Pancreas (tissue), 10 donors: ENCODE data around the gene PNPLA7. TPM values are rescaled to one million over a fixed set of nuclear protein-coding genes. Genes with fewer than 3 reads are reported as not detected.
"Not testable (repeated sequence)": the region's sequence is repeated elsewhere in the genome, so short reads cannot be mapped to it uniquely, and the experiment has no call there.

Experiments
- ATAC-seq, 4 donors: fragments of 200-7000 bp; cut with Tn5 transposase; one replicate each; pipeline versions ENCODE4 v1.8.0 to v1.9.1; 2020; ENCODE audit warnings: mild to moderate bottlenecking in 4 of 4, moderate library complexity in 4 of 4
- DNase-seq, 6 donors: peaks; one replicate each; pipeline ENCODE4 v3.0.0-alpha.2; 2020
- FAIRE-seq: peaks from 2 replicates; lab custom pipeline; 2012; peaks lifted over from hg19 to GRCh38; lab: Jason Lieb, UNC
- H3K27ac ChIP-seq, 4 donors: fragments of 200-600 bp; sonication (generic); 1 replicate in 3 of 4; 2 replicates in 1 of 4; pipeline versions ENCODE4 v1.5.0 to v1.8.0; 2020
- H3K27me3 ChIP-seq, 4 donors: fragments of 200-600 bp; one replicate each; pipeline ENCODE4 v1.8.0; 2021
- H3K36me3 ChIP-seq, 3 donors: fragments of 200-600 bp; sonication (generic) in 1 of 3; one replicate each; pipeline versions ENCODE4 v1.5.0 to v1.8.0; 2020 to 2021
- H3K4me1 ChIP-seq, 3 donors: fragments of 200-600 bp; one replicate each; pipeline ENCODE4 v1.8.0; 2021
- H3K4me3 ChIP-seq, 4 donors: fragments of 200-600 bp; sonication (generic) in 2 of 4; one replicate each; pipeline versions ENCODE4 v1.5.0 to v1.8.0; 2020 to 2021
- H3K9me3 ChIP-seq, 4 donors: fragments of 200-600 bp; one replicate each; pipeline ENCODE4 v1.8.0; 2021
- CTCF ChIP-seq, 4 donors: fragments of 200-600 bp; sonication (generic) in 3 of 4; IDR thresholded peaks; one replicate each; pipeline versions ENCODE4 v1.5.0 to v1.8.0; 2021; ENCODE audit warnings: antibody characterized with exemption in 4 of 4
- WGBS, 2 donors: extraction: QIAGEN DNeasy Blood & Tissue Kit; methylation state at CpG; one replicate each; pipeline ENCODE4 v1.1.7; 2013; 5-methylcytosine and 5-hydroxymethylcytosine counted together
- intact Hi-C, 3 donors: fragments of 100-400 bp; cut with DNase I; formaldehyde crosslinking; loops; one replicate each; pipeline versions ENCODE4 v1.11.1 to v1.14.2; 2022
- polyA plus RNA-seq, 2 donors: library from polyadenylated mRNA; stranded (reverse); fragments of 200-250 nt; gene quantifications; one replicate each; pipeline ENCODE4 v1.2.3, GENCODE V29; 2013
- total RNA-seq, 6 donors: library from RNA; stranded (reverse); fragmentation: NEBNext Ultra II Directional in 4 of 6; extraction: Animal tissue kit (Norgen Biotek cat#: 25700) in 4 of 6; gene quantifications; one replicate each; pipeline versions ENCODE4 v1.2.1 to v1.2.4, GENCODE V29; 2021 to 2023
- donor health status: healthy with polysubstance abuse.
- donor health status: DM: no; HTN: no; CAD: no; lungs with moderate emphysema.
- donor health status: DM: no; HTN: no; CAD: no.
- donor health status: control.
- donor health status: control.
- donor health status: Bipolar disorder and iron deficiency.
- donor health status: DM: yes; HTN: yes; CAD: no.
- donor health status: DM: no; HTN: no; CAD: no.
- donor health status: DM: no; HTN: no; CAD: no.
- donor health status: DM: yes; HTN: yes; CAD: no.

Gene PNPLA7
- total and polyA plus RNA-seq, 8 donors: 7.1 to 71.8 (median 18.0) TPM

- no peak overlapping the region for H3K27ac ChIP-seq
- no peaks in the 10 kb centered on the region for H3K4me1 ChIP-seq
- no peak overlapping the region for H3K4me3 ChIP-seq
- whole genome bisulfite sequencing, 2 donors: 97% methylated on average over 4 of the region's 4 CpGs
- intact Hi-C loops: no loop called here
- H3K27me3 ChIP-seq: no peaks in the 10 kb centered on the region
- no peak for TF ChIP-seq CTCF (IDR thresholded peaks at IDR 0.05)
- ATAC-seq (no peak), FAIRE-seq (no peak), DNase-seq (no peak)
- peaks cover 0 to 20% (median 0%) of the 10 kb centered on the region in 3 donors for H3K36me3 ChIP-seq
- H3K9me3 ChIP-seq: no peaks in the 10 kb centered on the region
Observed at GRCh38 chr9:137558127-137558526, 7.9 kb upstream of the PNPLA7 start.

DNA sequence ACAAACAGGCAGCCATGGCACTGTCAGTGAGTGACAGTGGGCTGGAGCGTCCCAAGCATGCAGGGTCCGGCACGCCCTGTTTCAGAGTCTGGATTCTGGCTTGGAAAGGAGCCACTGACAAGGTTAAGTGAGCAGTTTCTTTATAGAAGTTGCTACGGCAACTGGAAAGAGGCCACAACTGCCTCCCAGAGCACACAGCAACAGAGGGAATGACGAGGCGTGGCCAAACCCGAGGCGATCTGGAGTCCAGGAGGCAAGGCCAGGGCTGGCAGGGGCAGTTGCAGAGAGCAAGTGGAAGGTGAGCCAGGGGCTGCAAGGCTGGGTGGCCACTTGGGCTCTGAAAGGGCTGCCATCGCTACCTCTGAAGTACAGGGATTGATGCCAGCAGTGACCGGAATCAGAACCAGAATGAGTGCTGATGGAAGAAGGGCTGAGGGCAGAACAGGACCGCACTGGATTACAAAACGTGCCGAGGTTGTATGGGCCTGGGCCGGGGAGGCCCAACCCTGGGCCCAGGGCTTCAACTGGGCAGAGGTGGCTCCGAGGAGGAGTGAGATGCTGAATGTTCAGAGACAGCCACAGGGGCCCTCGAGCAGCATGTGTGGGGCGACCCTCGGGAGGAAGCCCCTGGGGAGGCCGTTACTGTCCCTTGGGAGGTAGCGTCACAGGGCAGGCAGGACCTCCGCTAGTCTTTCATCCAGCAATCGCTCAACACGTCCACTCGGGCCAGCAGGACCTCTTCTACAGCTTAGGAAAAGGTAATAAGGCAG is 6.1 kb upstream of the PNPLA7 start:
- TF ChIP-seq CTCF (IDR thresholded peaks at IDR 0.05): no peak
- DNase-seq (no peak), ATAC-seq (no peak), FAIRE-seq (no peak)
- Histone ChIP-seq H3K9me3 (no peaks in the 10 kb centered on the region), H3K27ac (no peak overlapping the region), H3K4me3 (no peak overlapping the region), H3K36me3 (peaks cover 0 to 14% (median 0%) of the 10 kb centered on the region in 3 donors), H3K27me3 (no peaks in the 10 kb centered on the region), H3K4me1 (peaks cover 0 to 3% (median 0%) of the 10 kb centered on the region in 3 donors)
- intact Hi-C loops: no loop called here
- 83% methylated on average over 24 of the region's 24 CpGs for WGBS, 2 donors

DNA sequence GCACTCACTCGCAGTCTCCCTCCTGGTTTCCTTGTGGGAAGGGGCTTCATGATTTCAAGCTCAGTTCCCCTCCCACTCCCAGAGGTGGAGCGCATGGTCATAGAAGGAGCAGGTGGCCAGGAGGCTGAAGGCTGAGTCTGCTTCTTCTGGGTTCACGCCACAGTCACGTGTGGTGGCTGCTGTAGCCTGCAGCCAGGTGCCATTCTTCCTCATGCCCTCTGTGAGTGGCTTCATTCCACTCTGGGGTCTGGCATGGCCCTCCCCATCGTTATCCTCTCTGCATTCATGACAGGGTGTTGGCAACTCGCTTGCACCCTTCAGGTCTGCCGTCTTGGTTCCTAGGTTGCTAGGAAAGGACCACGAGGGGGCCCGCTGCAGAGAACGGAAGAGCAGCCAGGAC is 5.0 kb upstream of the PNPLA7 start:
- H3K4me3 ChIP-seq: no peak overlapping the region
- no peaks in the 10 kb centered on the region for H3K9me3 ChIP-seq
- FAIRE-seq: no peak
- no peak for ATAC-seq
- 89% methylated on average over 10 of the region's 10 CpGs for WGBS, 2 donors
- H3K36me3 ChIP-seq: peaks cover 0 to 14% (median 0%) of the 10 kb centered on the region in 3 donors
- DNase-seq: no peak
- TF ChIP-seq CTCF (IDR thresholded peaks at IDR 0.05): no peak
- H3K27ac ChIP-seq: no peak overlapping the region
- peaks cover 0 to 3% (median 0%) of the 10 kb centered on the region in 3 donors for H3K4me1 ChIP-seq
- intact Hi-C loops: no loop called here
- no peaks in the 10 kb centered on the region for H3K27me3 ChIP-seq

DNA sequence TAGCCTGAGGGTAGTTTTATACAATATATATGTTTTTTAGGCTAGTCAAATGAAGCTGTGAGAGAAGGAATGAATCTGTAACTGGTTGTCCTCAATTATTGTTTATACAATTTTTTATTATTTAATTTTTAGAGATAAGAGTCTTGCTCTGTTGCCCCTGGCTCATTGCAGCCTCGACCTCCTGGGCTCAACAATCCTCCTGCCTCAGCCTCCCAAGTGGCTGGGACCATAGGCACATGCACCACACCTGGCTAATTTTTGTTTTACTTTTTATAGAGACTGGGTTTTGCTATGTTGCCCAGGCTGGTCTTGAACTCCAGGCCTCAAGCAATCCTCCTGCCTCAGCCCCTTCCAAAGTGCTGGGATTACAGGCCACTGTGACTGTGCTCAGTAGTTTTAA is 4.1 kb upstream of the PNPLA7 start:
- Histone ChIP-seq H3K9me3 (no peaks in the 10 kb centered on the region), H3K4me1 (peaks cover 0 to 3% (median 0%) of the 10 kb centered on the region in 3 donors), H3K36me3 (peaks cover 0 to 14% (median 0%) of the 10 kb centered on the region in 3 donors), H3K4me3 (no peak overlapping the region), H3K27me3 (no peaks in the 10 kb centered on the region), H3K27ac (no peak overlapping the region)
- no peak for ATAC-seq
- no peak for TF ChIP-seq CTCF (IDR thresholded peaks at IDR 0.05)
- FAIRE-seq: no peak
- no peak for DNase-seq
- WGBS, 2 donors: 80 to 90% methylated on average over 1 of the region's 1 CpG
- intact Hi-C loops: no loop called here

DNA sequence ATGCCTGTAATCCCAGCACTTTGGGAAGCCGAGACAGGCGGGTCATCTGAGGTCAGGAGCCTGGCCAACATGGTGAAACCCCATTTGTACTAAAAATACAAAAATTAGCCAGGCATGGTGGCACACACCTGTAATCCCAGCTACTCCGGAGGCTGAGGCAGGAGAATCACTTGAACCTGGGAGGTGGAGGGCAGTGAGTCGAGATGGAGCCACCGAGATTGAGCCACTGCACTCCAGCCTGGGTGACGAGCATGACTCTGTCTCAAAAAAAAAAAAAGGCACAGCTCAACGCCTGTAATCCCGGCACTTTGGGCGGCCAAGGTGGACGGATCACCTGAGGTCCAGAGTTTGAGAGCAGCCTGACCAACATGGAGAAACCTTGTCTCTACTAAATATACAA is 3.5 kb upstream of the PNPLA7 start:
- FAIRE-seq, ATAC-seq, H3K27me3 ChIP-seq, H3K4me1 ChIP-seq, H3K9me3 ChIP-seq, intact Hi-C loops, DNase-seq, H3K4me3 ChIP-seq, H3K27ac ChIP-seq: not testable (repeated sequence)
- H3K36me3 ChIP-seq: peaks cover 0 to 14% (median 0%) of the 10 kb centered on the region in 3 donors
- 92% methylated on average over 10 of the region's 10 CpGs for WGBS, 2 donors
